Smooth muscle cell of the pulmonary artery (primary cell): Measurements from ENCODE around the gene ECSCR. TPM values are rescaled to one million over a fixed set of nuclear protein-coding genes. Genes with fewer than 3 reads are reported as not detected.

ENCODE experiments used
- total RNA-seq: library from RNA; depleted of rRNA; stranded (reverse); fragments of >200 nt; gene quantifications from 2 replicates; pipeline ENCODE4 v1.2.3, GENCODE V29; 2014

The ECSCR gene
- 2.2 and 4.4 TPM in 2 replicates for total RNA-seq

GRCh38 chr5:139462586-139463276 lies at the start of gene ECSCR:
TSS of gene ECSCR (minus strand) at chr5:139462743. CDS start at chr5:139462670, 73 bp downstream.

GRCh38 chr5:139482050-139482889 lies 19.7 kb upstream of the ECSCR start, which contains the start of gene STING1:
TSS of gene STING1 (minus strand) at chr5:139482758. CDS start at chr5:139481704, 1,054 bp downstream.

GRCh38 chr5:139470821-139471300 lies 8.3 kb upstream of the ECSCR start, which contains the start of gene SMIM33:
TSS of gene SMIM33 (plus strand) at chr5:139471004. CDS start at chr5:139471122, 118 bp downstream.

GRCh38 chr5:139439013-139439903 lies 23.3 kb downstream of the ECSCR start, which contains the start of gene DNAJC18:
TSS of gene DNAJC18 (minus strand) at chr5:139439525. CDS start at chr5:139439445, 80 bp downstream.

GRCh38 chr5:139403787-139404483 lies 58.6 kb downstream of the ECSCR start, which contains the start of gene SPATA24:
TSS of gene SPATA24 (minus strand) at chr5:139404089. CDS start at chr5:139404060, 29 bp downstream.

Other genes with a start within 250 kb of the ECSCR start
- 263 and 296 TPM in 2 replicates for gene MATR3, start 169.0 kb downstream of the ECSCR start, total RNA-seq
- gene PAIP2, start 120.9 kb downstream of the ECSCR start, total RNA-seq = 28.9 and 52.1 TPM in 2 replicates
- not detected in 2 replicates for gene SLC23A1, start 79.4 kb downstream of the ECSCR start, total RNA-seq
- gene MZB1, start 72.8 kb downstream of the ECSCR start, total RNA-seq = not detected in 2 replicates
- 1.3 and 1.7 TPM in 2 replicates for gene PROB1, start 67.6 kb downstream of the ECSCR start, total RNA-seq
- gene SPATA24, start 58.7 kb downstream of the ECSCR start, total RNA-seq = 4.8 and 5.7 TPM in 2 replicates
- 8.1 and 12.6 TPM in 2 replicates for gene DNAJC18, start 23.2 kb downstream of the ECSCR start, total RNA-seq
- not detected in 2 replicates for gene SMIM33, start 8.3 kb upstream of the ECSCR start, total RNA-seq
- gene STING1, start 20.0 kb upstream of the ECSCR start, total RNA-seq = 58.8 and 76.5 TPM in 2 replicates
- gene UBE2D2, start 98.6 kb upstream of the ECSCR start, total RNA-seq = 43.5 and 49.7 TPM in 2 replicates
- 125 and 200 TPM in 2 replicates for gene CXXC5, start 185.6 kb upstream of the ECSCR start, total RNA-seq